ENCODE data around the gene COQ3. TPM values are rescaled to one million over a fixed set of nuclear protein-coding genes. Genes with fewer than 3 reads are reported as not detected.

The COQ3 gene
- 10.1 to 11.7 TPM (median 11.0 TPM) in 5 replicates for total RNA-seq (2022; extraction: Qiagen RNA extraction)

GRCh38 chr6:99393698-99394531, at the start of gene COQ3:
Gene COQ3, minus strand, starts transcription at chr6:99394195. Its CDS starts 16 bp downstream, at chr6:99394179.

GRCh38 chr6:99424761-99425646, 31.0 kb upstream of the COQ3 start, which contains the start of gene PNISR:
Gene PNISR, minus strand, starts transcription at chr6:99425308. Its CDS starts 10,649 bp downstream, at chr6:99414659.

GRCh38 chr6:99349171-99350141, 44.5 kb downstream of the COQ3 start, which contains the start of gene FAXC:
Gene FAXC, minus strand, starts transcription at chr6:99349674. Its CDS starts 302 bp downstream, at chr6:99349372.

Other genes with a start within 250 kb of the COQ3 start
- 6.0 to 7.3 TPM (median 7.1 TPM) in 5 replicates for gene FAXC, start 44.5 kb downstream of the COQ3 start, total RNA-seq (2022; extraction: Qiagen RNA extraction)
- 18.5 to 28.8 TPM (median 26.7 TPM) in 5 replicates for gene PNISR, start 31.1 kb upstream of the COQ3 start, total RNA-seq (2022; extraction: Qiagen RNA extraction)
- gene USP45, start 121.2 kb upstream of the COQ3 start, total RNA-seq (2022; extraction: Qiagen RNA extraction): 4.0 to 5.5 TPM (median 4.9 TPM) in 5 replicates
- 25.6 to 36.9 TPM (median 28.9 TPM) in 5 replicates for gene CCNC, start 174.5 kb upstream of the COQ3 start, total RNA-seq (2022; extraction: Qiagen RNA extraction)
- 0.71 to 1.1 TPM (median 0.83 TPM) in 5 replicates for gene PRDM13, start 212.6 kb upstream of the COQ3 start, total RNA-seq (2022; extraction: Qiagen RNA extraction)

Measured in A549 treated with Hydrocortisone at 1 μM for 4 hours (cell line).